Measurements from ENCODE around the gene TMEM184B.
A peak's percentile ranks its signal among the peaks of the same experiment; 100 is the strongest.
"Not testable (repeated sequence)": the region's sequence is repeated elsewhere in the genome, so short reads cannot be mapped to it uniquely, and the experiment has no call there.

Gene TMEM184B

DNA sequence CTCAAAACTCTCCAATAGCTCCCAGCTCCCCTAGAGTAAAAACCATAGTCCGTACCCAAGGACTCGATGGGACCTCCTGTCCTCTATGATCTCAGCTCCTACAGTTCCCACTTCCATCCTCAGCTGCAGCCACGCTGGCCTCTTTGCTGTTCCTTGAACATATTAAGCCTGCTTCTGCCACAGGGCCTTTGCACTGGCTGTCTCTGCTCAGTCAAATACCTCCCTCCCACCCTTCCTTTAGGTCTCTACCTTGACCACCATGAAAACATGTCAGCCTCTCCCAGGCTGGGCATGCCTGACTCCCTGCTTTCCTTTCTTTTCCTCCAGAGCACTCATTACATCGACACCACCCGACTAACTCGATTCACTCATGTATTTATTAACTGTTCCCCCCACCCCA is 24.5 kb downstream of the TMEM184B start:
- no peak for DNase-seq (ENCODE audit: low read depth)

DNA sequence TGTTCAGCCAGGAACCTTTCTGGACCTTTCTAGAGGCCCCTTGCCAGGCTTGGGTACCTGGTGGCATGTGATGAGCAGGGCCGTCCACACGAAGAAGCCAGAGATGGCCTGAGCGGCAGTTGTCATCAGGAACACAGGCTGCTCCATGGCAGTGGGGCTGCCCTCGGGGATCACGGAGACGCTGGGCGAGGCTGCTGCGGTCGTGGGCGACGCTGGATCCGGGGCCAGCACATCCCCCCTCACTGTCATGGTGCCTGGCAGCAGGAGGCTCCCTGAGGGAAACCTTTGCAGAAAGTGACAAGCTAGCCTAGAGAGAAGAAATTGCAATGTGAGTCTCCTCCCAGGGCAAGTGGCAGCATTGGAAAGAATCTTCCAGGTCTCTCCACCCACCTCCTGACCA is 25.1 kb downstream of the TMEM184B start:
- DNase-seq (ENCODE audit: low read depth), result no peak

DNA sequence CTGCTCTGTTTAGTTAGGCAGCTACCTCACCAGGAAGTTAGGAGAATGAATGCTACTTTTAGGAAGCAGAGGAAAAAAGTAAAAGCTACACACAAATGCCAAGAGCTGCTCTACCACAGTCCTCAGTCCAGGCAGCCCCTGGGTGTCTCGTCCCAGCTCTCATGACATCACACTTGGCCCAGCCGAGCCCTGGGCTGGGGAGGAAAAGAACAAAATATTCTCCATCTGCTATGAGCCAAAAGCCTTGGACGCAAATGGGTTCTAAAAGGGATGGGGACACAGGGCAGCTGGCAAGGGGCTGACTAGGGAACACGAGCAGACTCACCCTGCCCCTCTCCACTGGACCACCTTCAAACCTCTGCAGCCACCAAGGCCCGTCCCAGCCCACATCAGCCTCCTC is 26.1 kb downstream of the TMEM184B start:
- no peak for DNase-seq (ENCODE audit: low read depth)

DNA sequence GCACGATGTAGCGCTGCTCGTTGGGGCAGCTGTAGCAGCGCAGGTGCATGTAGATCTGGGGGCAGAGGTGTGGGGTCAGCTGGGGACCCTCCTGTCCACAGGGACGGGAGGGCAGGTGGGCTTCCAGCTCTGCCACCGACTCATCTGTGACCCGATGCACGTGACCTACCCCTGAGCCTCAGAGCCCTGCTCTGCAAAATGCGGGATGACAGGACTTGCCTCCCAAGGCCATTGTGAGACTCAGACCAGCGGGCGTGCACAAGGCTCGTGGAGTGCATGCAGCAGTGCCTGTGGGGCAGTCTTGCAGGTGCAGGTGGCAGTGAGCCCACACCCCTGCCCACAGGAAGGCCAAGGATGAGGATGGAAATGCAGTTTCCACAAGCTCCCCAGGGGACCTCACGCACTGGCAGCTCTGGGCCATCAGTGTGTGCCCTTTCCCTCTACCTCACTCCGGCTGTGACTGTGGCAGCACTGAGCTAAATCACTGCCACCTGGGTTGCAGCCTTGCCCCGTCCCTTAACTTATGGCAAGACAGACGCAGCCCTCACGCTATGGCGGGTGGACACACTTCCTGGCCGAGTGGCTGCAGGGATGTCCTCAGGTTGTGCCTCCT is 26.7 kb downstream of the TMEM184B start:
- DNase-seq (ENCODE audit: low read depth), result no peak

DNA sequence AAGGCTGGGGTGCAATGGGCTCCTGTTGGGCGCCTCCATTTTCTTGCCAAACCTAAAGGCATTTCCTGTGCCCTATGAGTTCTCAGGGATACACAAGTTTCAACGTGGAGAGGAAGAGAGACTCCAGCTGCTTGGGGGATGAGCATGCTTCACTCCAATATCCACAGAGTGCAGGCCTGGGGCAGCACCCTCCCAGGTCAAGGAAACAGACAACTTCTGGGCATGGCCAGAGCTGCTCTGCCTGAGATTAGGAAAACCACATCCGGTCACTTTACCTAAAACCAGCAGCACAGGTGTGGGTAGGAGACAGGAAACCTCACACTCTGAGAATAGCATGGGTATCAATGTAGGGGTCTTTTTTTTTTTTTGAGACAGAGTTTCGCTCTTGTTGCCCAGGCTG is 28.7 kb downstream of the TMEM184B start:
- no peak for DNase-seq (ENCODE audit: low read depth)

- no peak for DNase-seq (ENCODE audit: low read depth)
These were observed 29.6 kb downstream of the TMEM184B start for GRCh38 chr22:38243007-38243765.

GRCh38 chr22:38240734-38241252 is 32.0 kb downstream of the TMEM184B start:
- DNase-seq (ENCODE audit: low read depth), result no peak

GRCh38 chr22:38239101-38239761 is 33.6 kb downstream of the TMEM184B start:
- DNase-seq (ENCODE audit: low read depth), result no peak

DNA sequence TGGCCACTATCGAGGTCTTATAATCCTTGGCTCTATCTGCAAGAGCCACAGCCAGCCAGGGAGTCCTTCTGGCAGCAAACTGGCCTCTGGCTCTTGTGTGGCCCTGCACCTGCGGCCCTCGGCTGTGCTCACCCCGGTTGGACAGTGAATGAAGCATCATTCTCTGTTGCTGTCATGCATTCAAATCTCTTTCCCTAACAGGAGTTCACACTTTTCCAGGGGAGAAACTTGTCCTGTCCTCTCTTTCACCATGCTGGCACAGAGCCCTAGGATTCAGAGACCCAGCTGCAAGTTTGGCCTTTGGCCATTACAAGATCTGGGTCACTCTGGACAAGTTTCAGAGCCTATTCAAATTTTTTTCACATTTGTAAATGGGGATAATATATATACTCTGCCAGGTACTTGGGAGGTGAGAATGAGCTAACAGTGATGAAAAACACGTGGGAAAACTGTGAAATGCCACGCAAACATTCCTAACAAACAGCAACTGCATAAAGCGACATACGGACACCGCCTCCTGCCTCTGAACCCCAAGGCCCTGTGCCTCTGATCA is 34.2 kb downstream of the TMEM184B start:
- DNase-seq (ENCODE audit: low read depth), result no peak

- no peak for DNase-seq (ENCODE audit: low read depth)
These were observed 36.0 kb downstream of the TMEM184B start for GRCh38 chr22:38236786-38237185.

- DNase-seq (ENCODE audit: low read depth), result no peak
These were observed 37.5 kb downstream of the TMEM184B start for GRCh38 chr22:38235240-38235850.

- not testable (repeated sequence) for DNase-seq (ENCODE audit: low read depth)
These were observed 39.0 kb downstream of the TMEM184B start for GRCh38 chr22:38233856-38234255.

DNA sequence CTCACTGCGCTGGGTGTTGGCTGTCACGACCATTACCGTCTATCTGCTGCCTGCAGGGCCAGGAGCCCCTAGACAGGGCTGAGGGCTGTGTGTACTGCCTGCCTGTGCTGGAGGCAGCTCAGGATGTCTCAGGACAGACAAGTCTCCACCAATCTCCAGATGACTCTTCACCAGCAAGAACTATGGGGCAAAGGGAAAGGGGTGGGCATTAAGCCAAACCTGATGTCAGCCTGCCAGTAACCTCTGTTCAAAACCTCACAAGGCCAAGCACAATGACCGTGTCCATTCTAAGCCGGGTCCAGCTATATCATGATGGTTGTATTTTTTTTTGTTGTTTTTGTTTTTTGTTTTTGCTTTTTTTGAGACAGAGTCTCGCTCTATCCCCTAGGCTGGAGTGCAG is 39.4 kb downstream of the TMEM184B start:
- no peak for DNase-seq (ENCODE audit: low read depth)

GRCh38 chr22:38232196-38232595 is 40.6 kb downstream of the TMEM184B start:
- DNase-seq (ENCODE audit: low read depth), result no peak

DNA sequence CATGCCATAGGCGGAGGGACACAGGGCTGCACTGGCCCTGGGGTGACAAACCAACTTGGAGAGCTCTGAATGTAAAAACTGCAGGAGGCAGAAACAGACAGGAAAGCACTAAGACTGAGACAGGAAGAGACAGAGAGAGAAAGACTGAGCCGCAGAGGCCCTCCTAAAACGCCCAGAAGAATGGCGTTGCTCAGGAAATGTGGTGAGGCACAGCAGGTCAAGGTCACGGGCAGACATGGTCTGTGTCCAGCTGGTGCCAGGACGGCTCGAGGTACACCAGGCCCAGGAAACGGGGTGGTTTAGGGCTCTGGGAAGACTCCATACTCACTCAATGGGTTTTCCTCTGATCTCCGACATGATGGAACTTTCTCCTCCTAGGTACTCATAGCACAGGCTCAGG is 41.9 kb downstream of the TMEM184B start:
- DNase-seq (ENCODE audit: low read depth), result no peak

GRCh38 chr22:38230108-38230825 is 42.5 kb downstream of the TMEM184B start:
- peak; percentile 15 for DNase-seq (ENCODE audit: low read depth)

DNA sequence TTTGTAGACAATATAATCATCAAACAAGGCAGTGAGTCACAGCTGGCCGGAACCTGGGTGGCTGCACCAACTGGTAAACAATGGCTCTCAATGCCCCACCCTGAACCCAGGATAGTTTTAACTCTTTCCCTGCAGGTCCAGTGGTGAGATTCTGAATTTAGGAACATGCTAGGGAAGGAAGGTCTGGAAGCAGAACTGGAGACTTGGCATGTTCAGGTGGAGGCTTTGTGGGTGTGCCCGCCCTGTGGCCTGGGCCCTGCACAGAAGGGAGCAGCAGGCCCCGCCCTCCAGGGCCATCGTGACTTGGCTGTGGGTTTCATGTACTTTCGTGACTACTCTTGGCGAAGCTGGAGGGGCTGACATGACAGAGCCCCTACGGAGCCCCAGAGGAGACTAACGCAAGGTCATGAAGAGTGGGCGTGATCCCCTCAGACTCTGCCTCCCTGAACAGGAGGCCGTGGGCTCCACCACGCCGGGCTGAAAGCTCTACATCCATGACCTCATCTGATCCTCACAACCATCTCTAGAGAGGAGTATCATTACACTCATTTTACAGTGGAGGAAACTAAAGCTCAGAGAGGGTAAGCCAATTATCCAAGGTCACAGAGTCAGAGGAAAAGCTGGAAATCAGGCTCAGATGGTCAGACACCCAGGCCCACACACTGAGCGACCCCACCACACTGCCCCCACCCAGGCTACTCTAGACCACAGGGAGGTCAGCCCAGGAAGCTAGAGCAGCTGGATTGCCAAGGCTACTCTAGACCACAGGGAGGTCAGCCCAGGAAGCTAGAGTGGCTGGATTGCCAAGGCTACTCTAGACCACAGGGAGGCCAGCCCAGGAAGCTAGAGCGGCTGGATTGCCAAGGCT is 43.7 kb downstream of the TMEM184B start:
- no peak for DNase-seq (ENCODE audit: low read depth)

GRCh38 chr22:38228326-38228872 is 44.4 kb downstream of the TMEM184B start:
- no peak for DNase-seq (ENCODE audit: low read depth)

DNA sequence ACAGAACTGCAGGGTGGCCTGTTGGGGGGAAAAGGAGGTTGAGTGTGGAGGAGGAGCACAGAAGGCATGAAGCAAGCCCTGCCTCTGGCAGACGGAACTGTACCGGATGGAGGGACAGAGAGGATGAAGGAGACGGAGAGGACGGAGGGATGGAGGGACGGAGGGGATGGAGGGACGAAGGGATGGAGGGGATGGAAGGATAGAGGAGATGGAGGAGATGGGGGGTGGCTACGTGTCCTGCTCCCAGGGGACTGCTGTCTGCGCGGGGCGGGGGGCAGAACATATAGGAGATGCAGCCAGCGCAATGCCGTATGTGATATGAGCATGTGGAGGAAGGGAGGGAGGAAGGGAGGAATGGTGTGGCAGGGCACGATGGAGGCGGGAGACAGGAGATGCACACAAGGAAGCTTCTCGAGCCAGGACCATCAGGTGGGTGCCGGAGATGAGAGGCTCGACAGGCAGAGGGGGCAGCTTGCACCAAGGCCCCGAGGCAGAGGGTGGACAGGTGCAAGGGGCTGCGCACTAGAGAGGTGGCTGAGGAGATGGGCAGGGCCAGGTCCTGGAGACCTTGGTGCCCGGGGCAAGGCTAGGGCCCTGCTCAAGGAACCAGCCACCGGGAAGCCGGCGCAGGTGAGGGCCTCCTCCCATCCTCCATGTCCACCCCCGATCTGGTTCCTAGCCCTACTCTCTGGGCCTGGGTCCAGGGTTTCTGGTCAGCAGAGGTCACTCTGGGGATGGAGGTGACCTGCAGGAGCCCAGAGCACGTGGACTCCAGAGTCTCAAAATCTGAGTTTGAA is 45.8 kb downstream of the TMEM184B start:
- no peak for DNase-seq (ENCODE audit: low read depth)
